HuH-7.5 (cell line): ENCODE data around the gene RAD23A.
"Not testable (repeated sequence)": the region's sequence is repeated elsewhere in the genome, so short reads cannot be mapped to it uniquely, and the experiment has no call there.

Experiments used
- DNase-seq: peaks from one replicate; pipeline ENCODE4 v3.0.0; 2011; ENCODE audit warnings: low spot score

Gene RAD23A

DNA sequence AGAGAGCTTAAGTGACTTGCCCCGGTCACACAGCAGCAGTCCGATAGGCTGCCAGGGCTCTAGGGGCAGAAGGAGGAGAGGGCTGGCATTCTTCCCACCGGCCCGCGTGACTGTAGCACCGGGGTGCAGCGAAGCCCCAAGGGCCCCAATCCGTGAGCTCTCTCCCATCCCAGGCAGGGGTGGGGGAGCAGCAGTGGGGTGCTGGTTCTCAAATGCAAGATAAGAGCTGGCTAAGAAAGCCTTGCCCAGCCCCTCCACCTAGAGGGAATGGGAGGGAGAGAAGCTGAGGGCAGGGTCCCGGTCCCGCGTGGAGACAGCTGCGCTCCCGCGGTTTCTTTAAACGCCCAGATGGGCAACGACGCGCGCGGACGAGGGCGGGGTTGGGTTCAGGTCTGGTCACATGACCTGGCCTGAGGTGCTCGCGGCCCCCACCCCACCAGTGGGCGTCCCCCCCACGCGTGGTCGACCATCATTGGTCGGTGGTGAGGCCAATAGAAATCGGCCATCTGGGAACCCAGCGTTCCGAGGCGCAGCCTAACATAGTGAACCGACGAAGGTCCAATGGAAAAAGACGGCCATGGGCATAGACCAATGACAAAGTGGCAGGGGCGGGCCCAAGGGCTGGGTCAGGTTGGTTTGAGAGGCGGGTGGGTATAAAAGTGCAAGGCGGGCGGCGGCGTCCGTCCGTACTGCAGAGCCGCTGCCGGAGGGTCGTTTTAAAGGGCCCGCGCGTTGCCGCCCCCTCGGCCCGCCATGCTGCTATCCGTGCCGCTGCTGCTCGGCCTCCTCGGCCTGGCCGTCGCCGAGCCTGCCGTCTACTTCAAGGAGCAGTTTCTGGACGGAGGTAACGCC is 7.5 kb upstream of the RAD23A start, which contains the start of gene CALR:
CALR (plus strand) TSS at position 683 of the 852 bp plus-strand sequence; CDS start at position 754, 71 bp downstream.
- DNase-seq = peak; percentile 99

GRCh38 chr19:12938779-12939601 is 6.7 kb upstream of the RAD23A start:
- no peak for DNase-seq

DNA sequence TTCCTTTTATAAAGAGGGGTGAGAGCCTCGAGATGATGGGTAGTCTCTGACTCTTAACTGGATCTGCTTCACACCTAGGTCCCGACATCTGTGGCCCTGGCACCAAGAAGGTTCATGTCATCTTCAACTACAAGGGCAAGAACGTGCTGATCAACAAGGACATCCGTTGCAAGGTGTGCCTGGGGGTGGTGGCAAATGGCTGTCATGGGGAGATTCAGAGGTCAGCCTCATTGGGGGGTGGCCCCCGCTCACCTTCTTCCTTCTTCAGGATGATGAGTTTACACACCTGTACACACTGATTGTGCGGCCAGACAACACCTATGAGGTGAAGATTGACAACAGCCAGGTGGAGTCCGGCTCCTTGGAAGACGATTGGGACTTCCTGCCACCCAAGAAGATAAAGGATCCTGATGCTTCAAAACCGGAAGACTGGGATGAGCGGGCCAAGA is 5.7 kb upstream of the RAD23A start:
- DNase-seq = no peak

DNA sequence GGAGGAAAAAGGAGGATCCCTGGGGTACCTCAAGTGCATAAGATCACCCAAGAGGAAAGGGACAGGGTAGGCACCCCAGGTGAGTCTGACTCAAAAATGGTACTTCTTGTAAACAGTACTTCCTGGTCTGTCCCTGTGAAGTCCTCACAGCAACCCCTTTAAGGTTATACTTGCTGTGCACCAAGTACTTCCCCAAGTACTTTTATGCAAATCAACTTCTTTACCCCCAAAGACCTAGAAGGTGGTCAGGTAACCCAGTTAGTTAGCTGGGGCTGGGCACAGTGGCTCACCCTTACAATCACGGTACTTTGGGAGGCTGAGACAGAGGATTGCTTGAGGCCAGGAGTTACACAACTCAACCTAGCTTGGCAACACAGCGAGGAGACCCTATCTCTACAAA is 4.8 kb upstream of the RAD23A start:
- no peak for DNase-seq

GRCh38 chr19:12943437-12944044 is 2.1 kb upstream of the RAD23A start:
- no peak for DNase-seq

DNA sequence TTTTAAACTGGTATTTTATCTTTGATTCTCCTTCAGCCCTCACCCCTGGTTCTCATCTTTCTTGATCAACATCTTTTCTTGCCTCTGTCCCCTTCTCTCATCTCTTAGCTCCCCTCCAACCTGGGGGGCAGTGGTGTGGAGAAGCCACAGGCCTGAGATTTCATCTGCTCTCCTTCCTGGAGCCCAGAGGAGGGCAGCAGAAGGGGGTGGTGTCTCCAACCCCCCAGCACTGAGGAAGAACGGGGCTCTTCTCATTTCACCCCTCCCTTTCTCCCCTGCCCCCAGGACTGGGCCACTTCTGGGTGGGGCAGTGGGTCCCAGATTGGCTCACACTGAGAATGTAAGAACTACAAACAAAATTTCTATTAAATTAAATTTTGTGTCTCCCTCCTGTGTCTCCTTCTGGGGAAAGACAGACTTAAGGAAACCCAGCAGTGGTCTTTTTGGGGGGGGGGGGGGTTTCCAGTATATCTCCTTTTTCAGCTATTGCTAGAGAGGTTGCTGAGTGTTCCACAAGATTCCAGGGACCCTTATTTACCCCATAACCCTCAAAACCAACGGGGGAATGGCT is 1.5 kb upstream of the RAD23A start:
- DNase-seq = no peak

DNA sequence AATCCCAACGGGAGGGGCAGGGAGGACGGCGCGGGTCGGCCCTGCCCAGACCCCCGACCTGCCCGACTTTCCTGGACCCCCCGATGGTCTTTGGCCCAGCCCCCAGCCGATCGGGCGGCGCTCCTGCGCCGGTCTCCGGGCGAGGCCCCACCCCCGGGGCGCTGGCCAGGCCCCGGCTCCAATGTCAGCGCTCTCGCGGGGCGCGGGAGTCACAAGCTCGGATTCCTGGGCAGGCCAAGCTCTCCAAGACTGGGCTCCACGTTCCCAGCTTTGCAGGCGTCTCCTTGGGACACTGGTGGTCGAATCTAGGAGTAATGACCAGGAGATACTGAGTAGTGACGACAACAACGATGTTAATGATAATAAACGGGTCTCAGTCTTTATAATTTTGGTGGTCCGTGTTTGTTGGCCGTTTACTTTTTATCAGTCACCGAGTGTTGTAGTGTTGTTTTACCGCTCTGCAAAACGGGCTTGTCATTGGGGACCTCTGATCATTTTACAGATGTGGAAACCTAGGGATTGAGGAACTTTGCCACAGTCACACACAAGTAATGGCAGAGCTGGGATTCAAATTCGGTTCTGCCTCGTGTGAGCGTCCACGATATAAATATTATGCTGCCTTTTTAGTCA is 545 bp downstream of the RAD23A start:
- DNase-seq = peak; percentile 84

DNA sequence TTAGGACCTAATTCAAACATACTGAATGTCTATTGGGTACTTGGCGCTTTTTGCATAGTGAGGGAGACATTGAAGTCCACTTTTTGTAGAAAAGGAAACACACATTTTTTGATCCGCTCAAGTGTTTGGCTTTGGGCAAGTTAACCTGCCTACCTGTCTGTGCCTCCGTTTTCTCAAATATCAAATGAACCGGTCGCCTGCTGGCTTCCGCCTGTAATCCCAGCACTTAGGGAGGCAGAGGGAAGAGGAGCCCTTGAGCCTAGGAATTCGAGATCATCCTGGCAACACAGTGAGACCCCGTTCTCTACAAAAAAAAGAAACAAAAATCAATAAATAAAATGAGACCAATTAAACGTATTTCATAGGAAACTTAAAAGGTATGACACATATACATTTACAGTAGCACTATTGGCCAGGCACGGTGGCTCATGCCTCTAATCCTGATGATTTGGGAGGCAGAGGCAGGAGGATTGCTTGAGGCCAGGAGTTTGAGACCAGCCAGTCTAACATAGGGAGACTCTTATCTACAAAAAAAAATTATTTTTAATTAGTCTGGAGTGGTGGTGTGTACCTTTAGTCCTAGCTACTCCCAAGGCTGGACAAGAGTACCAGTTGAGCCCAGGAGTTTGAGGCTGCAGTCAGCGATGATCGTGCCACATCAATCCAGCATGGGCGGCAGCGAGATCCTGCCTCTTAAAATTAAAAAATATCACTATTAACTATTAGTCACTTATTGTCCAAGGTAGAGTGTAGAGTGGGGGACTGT is 1.3 kb downstream of the RAD23A start:
- no peak for DNase-seq

DNA sequence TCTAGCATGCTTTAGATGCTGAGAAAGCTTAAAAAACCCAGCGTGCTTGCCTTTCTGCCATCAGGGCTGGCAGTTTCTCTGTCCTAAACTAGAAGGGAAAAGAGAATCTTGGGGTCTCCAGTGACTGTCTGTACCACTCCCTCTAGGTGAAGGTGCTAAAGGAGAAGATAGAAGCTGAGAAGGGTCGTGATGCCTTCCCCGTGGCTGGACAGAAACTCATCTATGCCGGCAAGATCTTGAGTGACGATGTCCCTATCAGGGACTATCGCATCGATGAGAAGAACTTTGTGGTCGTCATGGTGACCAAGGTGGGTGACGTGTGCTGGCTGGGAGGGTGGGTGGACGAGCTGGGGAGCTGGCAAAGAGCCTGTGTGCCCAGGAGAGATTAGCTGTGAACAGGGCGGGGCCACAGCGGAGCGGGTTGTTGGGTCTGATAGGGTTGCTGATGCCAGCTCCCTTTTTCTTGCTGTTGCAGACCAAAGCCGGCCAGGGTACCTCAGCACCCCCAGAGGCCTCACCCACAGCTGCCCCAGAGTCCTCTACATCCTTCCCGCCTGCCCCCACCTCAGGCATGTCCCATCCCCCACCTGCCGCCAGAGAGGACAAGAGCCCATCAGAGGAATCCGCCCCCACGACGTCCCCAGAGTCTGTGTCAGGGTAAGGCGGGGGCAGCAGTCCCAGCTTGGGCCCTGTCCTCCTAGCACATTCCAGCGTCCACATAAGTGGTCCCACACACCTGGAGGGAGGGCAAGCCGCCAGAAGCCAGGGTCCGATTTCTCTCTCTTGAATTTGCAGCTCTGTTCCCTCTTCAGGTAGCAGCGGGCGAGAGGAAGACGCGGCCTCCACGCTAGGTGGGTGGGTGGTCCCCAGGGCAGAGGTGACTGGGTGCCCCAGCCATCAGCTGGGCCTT is 2.3 kb downstream of the RAD23A start:
- DNase-seq = no peak

DNA sequence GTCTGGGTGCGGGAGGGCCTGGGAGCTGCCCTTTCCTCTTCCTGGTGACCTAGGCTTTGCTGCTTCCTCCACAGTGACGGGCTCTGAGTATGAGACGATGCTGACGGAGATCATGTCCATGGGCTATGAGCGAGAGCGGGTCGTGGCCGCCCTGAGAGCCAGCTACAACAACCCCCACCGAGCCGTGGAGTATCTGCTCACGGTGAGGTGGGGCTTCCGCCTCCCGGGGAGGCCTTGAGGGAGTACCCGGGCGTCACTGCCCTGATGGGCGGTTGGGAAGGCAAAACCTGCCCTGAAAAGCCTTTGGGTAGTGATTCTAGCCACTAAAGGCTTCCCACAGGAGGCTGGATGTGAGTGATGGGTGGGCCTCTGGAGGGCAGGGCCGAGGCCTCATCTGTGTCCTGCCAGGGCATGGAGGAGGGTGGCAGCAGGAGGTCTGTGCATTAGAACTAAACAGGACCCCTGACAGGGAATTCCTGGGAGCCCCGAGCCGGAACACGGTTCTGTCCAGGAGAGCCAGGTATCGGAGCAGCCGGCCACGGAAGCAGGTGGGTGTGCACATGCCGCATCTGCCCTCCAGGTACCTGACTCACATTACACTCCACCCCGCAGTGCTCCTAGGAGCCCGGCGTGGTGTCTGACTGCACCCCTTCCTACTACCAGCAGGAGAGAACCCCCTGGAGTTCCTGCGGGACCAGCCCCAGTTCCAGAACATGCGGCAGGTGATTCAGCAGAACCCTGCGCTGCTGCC is 3.1 kb downstream of the RAD23A start:
- DNase-seq = no peak

DNA sequence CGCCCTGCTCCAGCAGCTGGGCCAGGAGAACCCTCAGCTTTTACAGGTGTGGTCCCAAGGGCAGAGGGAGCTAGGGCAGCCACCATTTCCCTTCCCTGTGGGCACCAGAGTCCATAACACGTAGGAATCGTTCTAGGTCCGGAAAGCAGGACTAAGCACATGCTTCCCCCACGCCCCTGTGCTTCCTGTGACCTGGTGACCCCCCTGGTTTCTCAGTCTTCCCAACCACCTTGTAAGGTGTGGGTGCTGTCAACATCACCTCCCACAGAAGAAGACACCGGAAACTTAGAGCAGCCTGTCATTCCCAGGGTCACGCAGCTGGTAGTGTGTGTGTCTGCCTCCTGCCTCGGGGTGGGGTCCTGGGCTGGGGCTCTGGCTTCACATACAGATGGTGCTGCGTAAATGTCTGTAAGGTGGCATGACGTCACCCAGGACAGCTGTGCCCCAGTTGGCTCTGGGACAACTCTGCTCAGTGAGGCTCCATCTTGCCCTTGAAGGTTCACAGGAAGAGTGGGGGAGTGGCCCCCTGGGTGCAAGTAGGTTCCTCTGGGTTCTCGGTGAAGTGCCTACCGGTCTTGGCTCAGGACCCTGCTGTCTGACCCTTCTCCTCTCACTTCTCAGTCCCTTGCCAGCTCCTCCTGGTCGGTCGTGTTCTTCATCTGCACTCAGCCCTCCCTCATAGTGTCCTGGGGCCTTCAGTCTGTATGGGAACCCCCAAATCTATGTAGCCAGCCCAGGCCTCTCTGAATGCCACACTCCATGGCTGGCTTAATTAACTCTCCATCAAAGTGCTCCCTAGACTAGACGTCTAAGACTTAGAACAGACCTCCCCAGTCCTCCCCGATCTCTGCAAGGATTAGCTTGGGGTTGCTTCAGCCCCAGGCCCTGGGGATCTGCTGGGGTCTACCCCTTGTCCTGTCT is 4.0 kb downstream of the RAD23A start:
- no peak for DNase-seq

DNA sequence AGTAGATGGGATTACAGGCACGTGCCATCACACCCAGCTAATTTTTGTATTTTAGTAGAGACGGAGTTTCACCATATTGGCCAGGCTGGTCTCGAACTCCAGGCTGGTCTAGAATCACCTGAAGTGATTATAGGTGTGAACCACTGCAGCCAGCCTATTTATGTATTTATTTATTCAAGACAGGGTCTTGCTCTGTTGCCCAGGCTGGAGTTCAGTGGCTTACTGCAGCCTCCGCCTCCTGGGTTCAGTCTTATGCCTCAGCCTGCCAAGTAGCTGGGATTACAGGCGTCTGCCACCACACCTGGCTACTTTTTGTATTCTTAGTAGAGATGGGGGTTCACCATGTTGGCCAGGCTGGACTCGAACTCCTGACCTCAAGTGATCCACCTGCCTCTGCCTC is 6.4 kb downstream of the RAD23A start:
- not testable (repeated sequence) for DNase-seq

DNA sequence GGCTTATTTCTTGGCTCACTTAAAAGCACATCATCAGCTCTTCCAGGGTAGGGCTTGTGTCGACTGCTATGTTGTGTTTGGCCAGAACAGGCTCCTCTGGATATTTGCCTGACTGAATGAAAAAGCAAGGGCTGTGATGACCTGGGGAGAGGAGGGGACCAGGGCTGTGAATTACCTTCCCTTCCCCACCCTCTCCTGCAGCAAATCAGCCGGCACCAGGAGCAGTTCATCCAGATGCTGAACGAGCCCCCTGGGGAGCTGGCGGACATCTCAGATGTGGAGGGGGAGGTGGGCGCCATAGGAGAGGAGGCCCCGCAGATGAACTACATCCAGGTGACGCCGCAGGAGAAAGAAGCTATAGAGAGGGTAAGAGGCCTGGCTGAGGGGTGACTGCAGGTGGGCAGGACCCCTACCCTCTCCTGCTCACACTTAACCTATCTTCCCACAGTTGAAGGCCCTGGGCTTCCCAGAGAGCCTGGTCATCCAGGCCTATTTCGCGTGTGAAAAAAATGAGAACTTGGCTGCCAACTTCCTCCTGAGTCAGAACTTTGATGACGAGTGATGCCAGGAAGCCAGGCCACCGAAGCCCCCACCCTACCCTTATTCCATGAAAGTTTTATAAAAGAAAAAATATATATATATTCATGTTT is 7.0 kb downstream of the RAD23A start:
- DNase-seq = no peak

- no peak for DNase-seq
These were observed 7.6 kb downstream of the RAD23A start for GRCh38 chr19:12953138-12953798.

DNA sequence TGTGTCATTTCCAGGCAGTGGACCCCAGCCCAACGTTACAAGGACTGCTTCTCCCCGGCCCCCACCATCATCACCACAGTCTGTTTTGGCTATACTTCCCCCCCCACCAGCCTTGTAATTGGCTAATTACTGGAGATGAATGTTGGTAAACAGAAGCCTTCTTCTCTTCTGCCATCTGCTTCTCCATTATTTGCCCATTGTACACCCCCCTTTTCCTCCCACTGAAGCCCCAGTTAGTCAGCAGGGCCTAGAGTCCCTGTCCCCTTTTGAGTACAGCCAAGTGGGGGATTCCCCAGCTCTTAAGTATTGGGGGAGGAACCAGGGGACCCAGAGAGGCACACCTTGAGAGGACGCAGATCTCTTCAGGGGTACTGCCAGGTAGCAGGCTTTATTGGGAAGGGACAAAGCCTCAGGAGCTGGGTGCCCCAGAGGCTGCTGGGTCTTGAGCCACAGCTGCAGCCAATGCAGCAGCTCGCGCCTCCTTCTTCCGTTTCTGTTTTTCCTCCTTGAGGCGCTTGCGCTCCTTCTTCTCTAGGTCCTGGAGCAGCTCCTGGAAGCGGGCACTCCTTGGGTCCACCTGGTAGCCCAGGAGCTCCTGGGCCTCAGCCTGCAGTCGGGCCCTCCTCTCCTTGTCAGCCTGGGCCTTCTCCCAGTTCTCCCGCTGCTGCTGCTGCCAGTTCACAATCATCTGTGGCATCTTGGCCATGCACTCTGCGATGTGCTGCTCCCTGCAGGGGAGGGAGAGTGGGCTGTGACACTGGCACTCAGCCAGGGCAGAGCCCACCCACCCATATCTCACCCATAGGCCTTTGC is 8.3 kb downstream of the RAD23A start:
- DNase-seq = no peak

- no peak for DNase-seq
These were observed 8.9 kb downstream of the RAD23A start for GRCh38 chr19:12954612-12954962.
